Trophoblast cell (in vitro differentiated cells and primary cell): ENCODE data around the gene NT5C2.

Experiments used
- DNase-seq, 2 donors: peaks; one replicate each; pipeline ENCODE4 v3.0.0-alpha.2; 2016
- H2AFZ ChIP-seq: 2 replicates; pipeline ENCODE4 v1.6.1; 2013; ENCODE audit warnings: low read length, moderate library complexity, mild to moderate bottlenecking; ENCODE audit not compliant: insufficient read depth, poor library complexity
- H2AK5ac ChIP-seq: 2 replicates; pipeline ENCODE4 v1.6.1; 2013; ENCODE audit warnings: mild to moderate bottlenecking, low read length
- H2BK120ac ChIP-seq: 2 replicates; pipeline ENCODE4 v1.6.1; 2013; ENCODE audit warnings: low read length, mild to moderate bottlenecking, moderate library complexity; ENCODE audit not compliant: insufficient read depth, poor library complexity
- H2BK12ac ChIP-seq: 2 replicates; pipeline ENCODE4 v1.6.1; 2013; ENCODE audit warnings: mild to moderate bottlenecking, low read length, moderate library complexity
- H2BK5ac ChIP-seq: 2 replicates; pipeline ENCODE4 v1.6.1; 2013; ENCODE audit warnings: low read length, low read depth, moderate library complexity, mild to moderate bottlenecking; ENCODE audit not compliant: poor library complexity
- H3K14ac ChIP-seq: 2 replicates; pipeline ENCODE4 v1.6.1; 2013; ENCODE audit warnings: mild to moderate bottlenecking, low read length
- H3K18ac ChIP-seq: 2 replicates; pipeline ENCODE4 v1.6.1; 2013; ENCODE audit warnings: mild to moderate bottlenecking, low read length
- H3K23ac ChIP-seq: 2 replicates; pipeline ENCODE4 v1.6.1; 2013; ENCODE audit warnings: low read length
- H3K27ac ChIP-seq: 2 replicates; pipeline ENCODE4 v1.5.1; 2013; ENCODE audit warnings: low read depth, mild to moderate bottlenecking, inconsistent platforms, low read length, moderate library complexity
- H3K27me3 ChIP-seq: 2 replicates; pipeline ENCODE4 v1.6.1; 2013; ENCODE audit warnings: inconsistent platforms, mild to moderate bottlenecking, low read length, moderate library complexity; ENCODE audit not compliant: insufficient read depth
- H3K36me3 ChIP-seq, 2 experiments: 1 replicate in 1 of 2; 2 replicates in 1 of 2; pipeline ENCODE4 v1.6.1; 2013; ENCODE audit warnings: low read length in 2 of 2, mild to moderate bottlenecking in 2 of 2, moderate library complexity in 1 of 2; ENCODE audit not compliant: insufficient read depth in 2 of 2, control insufficient read depth in 1 of 2
- H3K4ac ChIP-seq: 2 replicates; pipeline ENCODE4 v1.6.1; 2013; ENCODE audit warnings: low read depth, mild to moderate bottlenecking, low read length, moderate library complexity
- H3K4me1 ChIP-seq, 2 experiments: 1 replicate in 1 of 2; 2 replicates in 1 of 2; pipeline ENCODE4 v1.6.1; 2013; ENCODE audit warnings: low read length in 2 of 2, mild to moderate bottlenecking in 2 of 2, moderate library complexity in 1 of 2; ENCODE audit not compliant: insufficient read depth in 2 of 2, control insufficient read depth in 1 of 2
- H3K4me2 ChIP-seq: 2 replicates; pipeline ENCODE4 v1.6.1; 2013; ENCODE audit warnings: inconsistent platforms, mild to moderate bottlenecking, low read length, moderate library complexity
- H3K4me3 ChIP-seq: 2 replicates; pipeline ENCODE4 v1.5.1; 2013; ENCODE audit warnings: mild to moderate bottlenecking, low read depth, low read length, inconsistent platforms
- H3K79me1 ChIP-seq: one replicate; pipeline ENCODE4 v1.6.1; 2013; ENCODE audit warnings: low read length
- H3K79me2 ChIP-seq: 2 replicates; pipeline ENCODE4 v1.6.1; 2013; ENCODE audit warnings: low read length, mild to moderate bottlenecking; ENCODE audit not compliant: control insufficient read depth, insufficient read depth, poor library complexity
- H3K9ac ChIP-seq: 2 replicates; pipeline ENCODE4 v1.6.1; 2013; ENCODE audit warnings: mild to moderate bottlenecking, low read length
- H3K9me3 ChIP-seq: 2 replicates; pipeline ENCODE4 v1.6.1; 2013; ENCODE audit warnings: low read depth, mild to moderate bottlenecking, control low read depth, inconsistent platforms, low read length; ENCODE audit not compliant: insufficient read depth
- H4K12ac ChIP-seq: 2 replicates; pipeline ENCODE4 v1.6.1; 2013; ENCODE audit warnings: low read depth, mild to moderate bottlenecking, low read length, moderate library complexity
- H4K8ac ChIP-seq: 2 replicates; pipeline ENCODE4 v1.6.1; 2013; ENCODE audit warnings: low read depth, mild to moderate bottlenecking, low read length, moderate library complexity
- H4K91ac ChIP-seq: one replicate; pipeline ENCODE4 v1.6.1; 2013; ENCODE audit warnings: low read depth, mild to moderate bottlenecking, low read length, moderate library complexity
- WGBS: extraction: QIAGEN DNeasy Blood & Tissue Kit; methylation state at CpG from one replicate; pipeline ENCODE4 v1.1.7; 2013; ENCODE audit warnings: missing lambda C conversion rate; ENCODE audit not compliant: insufficient read length, insufficient coverage; ENCODE audit errors: extremely low coverage; 5-methylcytosine and 5-hydroxymethylcytosine counted together

Gene NT5C2

GRCh38 chr10:103106539-103106938 is 86.5 kb downstream of the NT5C2 start:
- no peak overlapping the region for H3K4me2 ChIP-seq

GRCh38 chr10:103105462-103105861 is 87.6 kb downstream of the NT5C2 start:
- Histone ChIP-seq H3K18ac (no peak overlapping the region), H3K79me1 (no peaks in the 10 kb centered on the region), H4K91ac (no peak overlapping the region), H3K14ac (no peak overlapping the region), H3K4ac (no peak overlapping the region), H3K4me1 (no peaks in the 10 kb centered on the region), H3K36me3 (peaks cover 4 to 12% of the 10 kb centered on the region in 2 experiments), H2BK120ac (no peak overlapping the region), H3K27ac (no peak overlapping the region), H3K9me3 (no peaks in the 10 kb centered on the region), H2BK12ac (no peak overlapping the region), H2AK5ac (no peak overlapping the region), H3K23ac (no peak overlapping the region), H4K12ac (no peak overlapping the region), H3K4me2 (no peak overlapping the region), H2BK5ac (no peak overlapping the region), H4K8ac (no peak overlapping the region), H3K27me3 (no peaks in the 10 kb centered on the region), H3K4me3 (no peak overlapping the region), H3K9ac (no peak overlapping the region), H3K79me2 (no peaks in the 10 kb centered on the region), H2AFZ (no peak overlapping the region)
- no CpG with 5 or more reads among the region's 1 CpG for WGBS
- DNase-seq = no peak

More at GRCh38 chr10:103106539-103106938, 86.5 kb downstream of the NT5C2 start:
- Histone ChIP-seq H4K12ac (no peak overlapping the region), H4K8ac (no peak overlapping the region), H3K14ac (no peak overlapping the region), H2BK12ac (no peak overlapping the region), H3K9ac (no peak overlapping the region), H2BK5ac (no peak overlapping the region), H2BK120ac (no peak overlapping the region), H3K4ac (no peak overlapping the region), H2AK5ac (no peak overlapping the region), H4K91ac (no peak overlapping the region), H3K4me1 (no peaks in the 10 kb centered on the region), H3K79me2 (no peaks in the 10 kb centered on the region), H3K9me3 (no peaks in the 10 kb centered on the region), H3K79me1 (no peaks in the 10 kb centered on the region), H2AFZ (no peak overlapping the region), H3K36me3 (peaks cover 2 to 9% of the 10 kb centered on the region in 2 experiments), H3K4me3 (no peak overlapping the region), H3K27ac (no peak overlapping the region), H3K18ac (no peak overlapping the region), H3K23ac (no peak overlapping the region), H3K27me3 (no peaks in the 10 kb centered on the region)
- no peak for DNase-seq

GRCh38 chr10:103104721-103105120 is 88.4 kb downstream of the NT5C2 start:
- no peak overlapping the region for H3K4me3 ChIP-seq
- no peak overlapping the region for H2AFZ ChIP-seq
- WGBS = no CpG with 5 or more reads among the region's 2 CpGs
- H3K4me1 ChIP-seq = no peaks in the 10 kb centered on the region
- H3K9me3 ChIP-seq = no peaks in the 10 kb centered on the region
- no peak overlapping the region for H3K14ac ChIP-seq
- no peak overlapping the region for H4K91ac ChIP-seq
- no peak overlapping the region for H3K23ac ChIP-seq
- H3K36me3 ChIP-seq = peaks cover 4 to 13% of the 10 kb centered on the region in 2 experiments
- no peak for DNase-seq
- H3K4ac ChIP-seq = no peak overlapping the region
- H3K27me3 ChIP-seq = no peaks in the 10 kb centered on the region
- no peak overlapping the region for H3K9ac ChIP-seq
- H3K79me1 ChIP-seq = no peaks in the 10 kb centered on the region
- H3K18ac ChIP-seq = no peak overlapping the region
- H2BK120ac ChIP-seq = no peak overlapping the region
- H3K79me2 ChIP-seq = no peaks in the 10 kb centered on the region
- no peak overlapping the region for H2AK5ac ChIP-seq
- no peak overlapping the region for H3K27ac ChIP-seq
- H3K4me2 ChIP-seq = no peak overlapping the region
- no peak overlapping the region for H4K12ac ChIP-seq
- no peak overlapping the region for H2BK12ac ChIP-seq
- H4K8ac ChIP-seq = no peak overlapping the region
- H2BK5ac ChIP-seq = no peak overlapping the region

DNA sequence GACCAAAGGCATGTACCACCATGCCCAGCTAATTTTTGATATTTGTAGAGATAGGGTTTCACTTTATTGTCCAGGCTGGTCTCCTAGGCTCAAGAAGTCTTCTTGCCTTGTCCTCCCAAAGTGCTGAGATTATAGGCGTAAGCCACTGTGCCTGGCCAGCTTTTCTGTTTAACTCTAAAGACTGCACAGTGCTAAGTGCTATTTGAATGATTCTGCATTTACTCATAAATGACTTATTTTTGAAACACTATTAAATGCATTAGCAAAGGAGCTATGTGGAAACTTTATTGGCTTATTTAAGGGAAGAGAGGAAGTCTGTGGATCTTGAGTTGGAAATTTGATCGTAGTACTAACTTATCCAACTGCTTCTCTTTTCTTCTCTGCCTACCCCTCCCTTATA is 89.1 kb downstream of the NT5C2 start:
- Histone ChIP-seq H2BK12ac (no peak overlapping the region), H3K9me3 (no peaks in the 10 kb centered on the region), H3K18ac (no peak overlapping the region), H3K14ac (no peak overlapping the region), H2AFZ (no peak overlapping the region), H2AK5ac (no peak overlapping the region), H3K23ac (no peak overlapping the region), H3K79me2 (no peaks in the 10 kb centered on the region), H4K12ac (no peak overlapping the region), H3K4me3 (no peak overlapping the region), H3K79me1 (no peaks in the 10 kb centered on the region), H2BK5ac (no peak overlapping the region), H4K8ac (no peak overlapping the region), H3K36me3 (peaks cover 6 to 16% of the 10 kb centered on the region in 2 experiments), H3K27me3 (no peaks in the 10 kb centered on the region), H3K9ac (no peak overlapping the region), H3K4me2 (no peak overlapping the region), H2BK120ac (no peak overlapping the region), H3K4me1 (no peaks in the 10 kb centered on the region), H3K27ac (no peak overlapping the region), H4K91ac (no peak overlapping the region), H3K4ac (no peak overlapping the region)
- WGBS = no CpG with 5 or more reads among the region's 2 CpGs
- DNase-seq = no peak
